WERI-Rb-1 (cell line): ENCODE measurements around the gene TNNT2.

Source experiments
- DNase-seq: peaks from one replicate; pipeline ENCODE4 v3.0.0-alpha.2; 2020
- H3K27ac ChIP-seq: fragments of 250-450 bp; sonication (Bioruptor Pico); 2 replicates; pipeline ENCODE4 v1.5.1; 2020; ENCODE audit warnings: mild to moderate bottlenecking, moderate library complexity
- H3K27me3 ChIP-seq: fragments of 250-450 bp; sonication (Bioruptor Pico); 2 replicates; pipeline ENCODE4 v1.5.1; 2021; ENCODE audit warnings: mild to moderate bottlenecking, low read depth, moderate library complexity; ENCODE audit not compliant: insufficient read depth, severe bottlenecking
- H3K36me3 ChIP-seq: fragments of 250-450 bp; sonication (Bioruptor Pico); 2 replicates; pipeline ENCODE4 v1.5.1; 2020; ENCODE audit warnings: mild to moderate bottlenecking, moderate library complexity
- H3K4me3 ChIP-seq: 2 replicates; pipeline ENCODE4 v1.5.1; 2011; ENCODE audit warnings: low read depth, mild to moderate bottlenecking, control low read depth, low read length
- H3K9me3 ChIP-seq: fragments of 250-450 bp; sonication (Bioruptor Pico); 2 replicates; pipeline ENCODE4 v1.5.1; 2021; ENCODE audit warnings: mild to moderate bottlenecking, moderate library complexity; ENCODE audit not compliant: severe bottlenecking
- TF ChIP-seq, protein P1 (sequence below): IDR thresholded peaks from 2 replicates; pipeline ENCODE4 v1.5.1; 2011; ENCODE audit warnings: low read depth, mild to moderate bottlenecking, control low read depth, inconsistent platforms, low read length

The TNNT2 gene

DNA sequence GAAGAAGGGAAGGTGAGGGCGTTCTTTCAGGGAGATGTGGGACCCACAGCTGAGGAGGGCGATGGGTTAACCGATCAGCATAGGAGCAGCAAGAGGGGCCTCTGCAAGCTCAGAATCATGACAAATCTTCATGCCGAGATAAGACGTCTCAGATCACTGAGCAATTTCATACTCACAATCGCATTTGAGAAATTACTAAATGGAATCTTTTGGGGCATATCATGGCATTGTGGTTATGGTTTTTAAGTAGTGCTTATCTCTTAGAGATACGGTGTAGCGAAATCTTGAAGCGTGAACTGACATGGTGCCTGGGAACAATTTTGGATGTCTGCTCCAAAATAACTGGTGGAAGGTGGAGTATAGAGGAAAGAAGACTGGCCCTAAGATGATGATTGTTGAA lies 6.2 kb downstream of the TNNT2 start:
- TF ChIP-seq, protein P1, sequence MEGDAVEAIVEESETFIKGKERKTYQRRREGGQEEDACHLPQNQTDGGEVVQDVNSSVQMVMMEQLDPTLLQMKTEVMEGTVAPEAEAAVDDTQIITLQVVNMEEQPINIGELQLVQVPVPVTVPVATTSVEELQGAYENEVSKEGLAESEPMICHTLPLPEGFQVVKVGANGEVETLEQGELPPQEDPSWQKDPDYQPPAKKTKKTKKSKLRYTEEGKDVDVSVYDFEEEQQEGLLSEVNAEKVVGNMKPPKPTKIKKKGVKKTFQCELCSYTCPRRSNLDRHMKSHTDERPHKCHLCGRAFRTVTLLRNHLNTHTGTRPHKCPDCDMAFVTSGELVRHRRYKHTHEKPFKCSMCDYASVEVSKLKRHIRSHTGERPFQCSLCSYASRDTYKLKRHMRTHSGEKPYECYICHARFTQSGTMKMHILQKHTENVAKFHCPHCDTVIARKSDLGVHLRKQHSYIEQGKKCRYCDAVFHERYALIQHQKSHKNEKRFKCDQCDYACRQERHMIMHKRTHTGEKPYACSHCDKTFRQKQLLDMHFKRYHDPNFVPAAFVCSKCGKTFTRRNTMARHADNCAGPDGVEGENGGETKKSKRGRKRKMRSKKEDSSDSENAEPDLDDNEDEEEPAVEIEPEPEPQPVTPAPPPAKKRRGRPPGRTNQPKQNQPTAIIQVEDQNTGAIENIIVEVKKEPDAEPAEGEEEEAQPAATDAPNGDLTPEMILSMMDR: no peak
- peaks cover 17% of the 10 kb centered on the region for H3K27me3 ChIP-seq

DNA sequence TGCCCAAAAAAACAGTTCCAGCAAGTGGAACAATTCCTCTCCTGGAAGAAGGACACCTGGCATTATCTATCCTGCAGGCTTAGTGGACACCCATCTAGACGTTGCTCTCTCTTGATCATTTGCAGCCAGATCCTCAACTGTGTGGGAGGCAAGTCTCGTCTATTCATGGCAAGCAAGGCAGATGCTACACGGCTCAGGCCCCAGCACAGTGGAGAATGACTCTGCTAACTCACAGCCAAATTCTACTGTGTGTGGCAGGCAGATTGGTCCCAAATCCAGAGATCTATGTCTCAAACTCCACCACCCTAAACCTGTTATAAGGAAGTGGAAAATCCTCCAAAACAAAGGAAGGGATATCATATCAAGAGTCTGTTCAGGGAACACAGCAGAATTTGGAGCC lies 7.0 kb downstream of the TNNT2 start:
- Histone ChIP-seq H3K4me3 (no peak overlapping the region), H3K9me3 (no peaks in the 10 kb centered on the region), H3K36me3 (no peaks in the 10 kb centered on the region), H3K27ac (no peak overlapping the region), H3K27me3 (peaks cover 17% of the 10 kb centered on the region)
- DNase-seq: no peak
- TF ChIP-seq, protein P1: no peak

More for the DNA sequence above, 6.2 kb downstream of the TNNT2 start:
- H3K9me3 ChIP-seq: no peaks in the 10 kb centered on the region
- no peak overlapping the region for H3K4me3 ChIP-seq
- no peak for DNase-seq
- no peak overlapping the region for H3K27ac ChIP-seq
- no peaks in the 10 kb centered on the region for H3K36me3 ChIP-seq

DNA sequence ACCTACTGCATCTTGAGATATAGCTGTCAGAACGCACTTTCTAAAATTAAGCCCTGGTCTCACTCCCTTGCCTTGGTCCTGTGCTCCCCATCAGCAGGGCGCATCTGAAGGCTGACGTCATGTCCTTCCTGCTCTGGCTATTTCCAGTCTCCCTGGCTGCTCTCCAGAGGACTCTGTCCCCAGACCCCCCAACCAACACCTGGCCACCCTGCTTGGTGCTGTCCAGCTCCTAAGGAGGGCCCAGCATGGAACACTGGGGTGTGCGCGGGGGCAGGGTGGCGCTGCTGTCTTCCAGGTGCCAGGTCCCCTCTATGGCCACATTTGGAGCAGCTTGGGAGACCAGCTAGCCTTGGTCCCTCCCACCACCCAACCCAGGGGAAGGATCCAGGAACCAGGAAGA lies 8.3 kb downstream of the TNNT2 start:
- Histone ChIP-seq H3K4me3 (no peak overlapping the region), H3K9me3 (no peaks in the 10 kb centered on the region), H3K27me3 (peaks cover 17% of the 10 kb centered on the region), H3K36me3 (no peaks in the 10 kb centered on the region), H3K27ac (no peak overlapping the region)
- TF ChIP-seq, protein P1: no peak
- no peak for DNase-seq

DNA sequence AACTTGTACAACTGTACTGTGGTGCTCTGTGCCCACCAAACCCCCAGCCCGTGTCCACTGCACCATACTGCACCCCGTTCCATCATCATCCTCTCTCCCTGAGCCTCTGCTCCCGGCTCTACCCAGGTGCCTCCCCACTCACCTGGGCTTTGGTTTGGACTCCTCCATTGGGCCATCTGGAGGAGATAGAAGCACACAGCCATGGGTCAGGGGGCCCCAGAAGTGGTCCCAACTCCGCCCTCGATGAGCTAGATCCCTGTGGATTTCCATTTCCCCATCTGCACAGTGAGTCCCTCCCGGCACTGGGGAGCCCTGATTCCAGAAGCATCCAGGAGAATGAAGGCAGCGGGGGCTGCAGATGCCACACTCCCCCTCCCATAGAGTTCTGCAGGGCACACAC lies 10.8 kb downstream of the TNNT2 start:
- Histone ChIP-seq H3K4me3 (no peak overlapping the region), H3K27me3 (peaks cover 17% of the 10 kb centered on the region), H3K36me3 (no peaks in the 10 kb centered on the region), H3K9me3 (no peaks in the 10 kb centered on the region), H3K27ac (no peak overlapping the region)
- DNase-seq: no peak
- TF ChIP-seq, protein P1: no peak

DNA sequence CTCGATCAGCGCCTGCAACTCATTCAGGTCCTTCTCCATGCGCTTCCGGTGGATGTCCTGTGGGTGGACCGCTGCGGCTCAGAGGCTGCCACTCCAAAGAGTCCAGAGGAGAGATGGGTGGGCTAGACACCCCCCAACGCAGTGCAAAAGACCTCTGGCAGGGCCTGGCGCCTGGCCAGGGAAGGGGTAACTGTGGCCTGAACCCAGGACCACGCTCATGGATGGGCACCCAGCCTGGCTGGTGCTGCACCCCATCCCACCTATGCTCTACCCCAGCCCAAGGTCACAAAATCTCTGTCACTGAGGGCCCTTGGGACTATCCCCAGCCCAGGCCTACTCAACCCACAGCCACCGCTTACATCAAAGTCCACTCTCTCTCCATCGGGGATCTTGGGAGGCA lies 12.2 kb downstream of the TNNT2 start:
- peaks cover 17% of the 10 kb centered on the region for H3K27me3 ChIP-seq
- H3K9me3 ChIP-seq: no peaks in the 10 kb centered on the region
- no peaks in the 10 kb centered on the region for H3K36me3 ChIP-seq
- TF ChIP-seq, protein P1: no peak
- DNase-seq: no peak
- no peak overlapping the region for H3K4me3 ChIP-seq
- no peak overlapping the region for H3K27ac ChIP-seq

DNA sequence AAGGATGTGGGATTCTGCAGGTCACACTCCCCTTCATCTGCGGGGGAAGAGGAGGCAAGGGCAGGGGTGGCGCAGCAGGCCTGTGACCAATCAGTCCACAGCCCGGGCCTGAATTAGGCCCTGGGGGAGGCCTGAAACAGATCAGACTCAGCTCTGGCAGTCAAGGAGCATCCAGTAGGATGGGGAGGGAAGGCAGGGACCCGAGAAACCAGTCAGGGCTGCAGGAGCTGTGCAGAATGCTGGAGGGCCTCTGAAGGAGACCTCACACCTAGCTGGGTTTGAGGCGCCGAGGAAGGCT lies 12.7 kb downstream of the TNNT2 start:
- Histone ChIP-seq H3K27ac (no peak overlapping the region), H3K4me3 (no peak overlapping the region), H3K9me3 (no peaks in the 10 kb centered on the region), H3K36me3 (no peaks in the 10 kb centered on the region), H3K27me3 (peaks cover 17% of the 10 kb centered on the region)
- no peak for DNase-seq
- TF ChIP-seq, protein P1: no peak
